ENCODE data around the gene COL4A1.

Gene COL4A1

GRCh38 chr13:110227864-110228643, 78.9 kb downstream of the COL4A1 start:
- in situ Hi-C loops (cut with MboI; ENCODE audit: low sequenced_read_pairs) = no loop called here

GRCh38 chr13:110227416-110227815, 79.5 kb downstream of the COL4A1 start:
- in situ Hi-C loops (cut with MboI; ENCODE audit: low sequenced_read_pairs) = no loop called here

GRCh38 chr13:110225609-110226574, 81.1 kb downstream of the COL4A1 start:
- in situ Hi-C loops (cut with MboI; ENCODE audit: low sequenced_read_pairs) = no loop called here

- in situ Hi-C loops (cut with MboI; ENCODE audit: low sequenced_read_pairs) = no loop called here
These were observed 82.0 kb downstream of the COL4A1 start for GRCh38 chr13:110225003-110225402.

GRCh38 chr13:110224519-110224918, 82.4 kb downstream of the COL4A1 start:
- in situ Hi-C loops (cut with MboI; ENCODE audit: low sequenced_read_pairs) = no loop called here

GRCh38 chr13:110221406-110222117, 85.4 kb downstream of the COL4A1 start:
- in situ Hi-C loops (cut with MboI; ENCODE audit: low sequenced_read_pairs) = no loop called here

- in situ Hi-C loops (cut with MboI; ENCODE audit: low sequenced_read_pairs) = no loop called here
These were observed 86.5 kb downstream of the COL4A1 start for GRCh38 chr13:110220471-110220870.

- in situ Hi-C loops (cut with MboI; ENCODE audit: low sequenced_read_pairs) = no loop called here
These were observed 88.3 kb downstream of the COL4A1 start for GRCh38 chr13:110218581-110219201.

GRCh38 chr13:110217811-110218210, 89.1 kb downstream of the COL4A1 start:
- in situ Hi-C loops (cut with MboI; ENCODE audit: low sequenced_read_pairs) = no loop called here

GRCh38 chr13:110217085-110217484, 89.9 kb downstream of the COL4A1 start:
- in situ Hi-C loops (cut with MboI; ENCODE audit: low sequenced_read_pairs) = no loop called here

- in situ Hi-C loops (cut with MboI; ENCODE audit: low sequenced_read_pairs) = no loop called here
These were observed 90.4 kb downstream of the COL4A1 start for GRCh38 chr13:110216398-110217041.

GRCh38 chr13:110216006-110216397, 91.0 kb downstream of the COL4A1 start:
- in situ Hi-C loops (cut with MboI; ENCODE audit: low sequenced_read_pairs) = no loop called here

- in situ Hi-C loops (cut with MboI; ENCODE audit: low sequenced_read_pairs) = no loop called here
These were observed 91.4 kb downstream of the COL4A1 start for GRCh38 chr13:110215606-110216005.

- in situ Hi-C loops (cut with MboI; ENCODE audit: low sequenced_read_pairs) = no loop called here
These were observed 92.3 kb downstream of the COL4A1 start for GRCh38 chr13:110214637-110215036.

- in situ Hi-C loops (cut with MboI; ENCODE audit: low sequenced_read_pairs) = no loop called here
These were observed 93.4 kb downstream of the COL4A1 start for GRCh38 chr13:110213461-110214074.

- in situ Hi-C loops (cut with MboI; ENCODE audit: low sequenced_read_pairs) = no loop called here
These were observed 94.4 kb downstream of the COL4A1 start for GRCh38 chr13:110212529-110212928.

- in situ Hi-C loops (cut with MboI; ENCODE audit: low sequenced_read_pairs) = no loop called here
These were observed 95.2 kb downstream of the COL4A1 start for GRCh38 chr13:110211735-110212134.

- in situ Hi-C loops (cut with MboI; ENCODE audit: low sequenced_read_pairs) = no loop called here
These were observed 95.9 kb downstream of the COL4A1 start for GRCh38 chr13:110211046-110211445.

- in situ Hi-C loops (cut with MboI; ENCODE audit: low sequenced_read_pairs) = no loop called here
These were observed 96.4 kb downstream of the COL4A1 start for GRCh38 chr13:110210604-110210985.

Data from HL-60/S4 treated with phorbol 12-myristate 13-acetate at 8.2 ng/mL for 4 days and 3 days (cell line).